OCI-LY7 (cell line): ENCODE data around the gene COL1A2. TPM values are rescaled to one million over a fixed set of nuclear protein-coding genes. Genes with fewer than 3 reads are reported as not detected.

ENCODE experiments used
- BruUV-seq: library from RNA; stranded (reverse); fragments of 400-500 nt; replicated peaks from 2 replicates; lab custom pipeline; 2021; lab: Mats Ljungman, UMichigan
- CTCF ChIA-PET: fragments of 300-600 bp; sonication (Branson Sonifier 250); formaldehyde crosslinking; loops from one replicate; lab custom pipeline; 2022; ENCODE audit warnings: antibody characterized with exemption; ENCODE audit not compliant: unreplicated experiment; lab: Charles Lee
- POLR2A ChIA-PET: fragments of 300-600 bp; sonication (Branson Sonifier 250); formaldehyde crosslinking; loops from one replicate; lab custom pipeline; 2022; ENCODE audit warnings: antibody characterized with exemption; lab: Charles Lee
- DNase-seq: peaks from one replicate; pipeline ENCODE4 v3.0.0-alpha.2; 2015; ENCODE audit warnings: low spot score
- H2AFZ ChIP-seq: fragments of 200-600 bp; sonication (generic), shearing (Covaris generic); 2 replicates; pipeline ENCODE4 v1.6.1; 2014; ENCODE audit warnings: mild to moderate bottlenecking, antibody characterized with exemption, low read length, moderate library complexity
- H3K27ac ChIP-seq: fragments of 200-600 bp; sonication (generic); 2 replicates; pipeline ENCODE4 v1.5.1; 2014; ENCODE audit warnings: mixed run types, low read depth, mild to moderate bottlenecking, moderate library complexity, low read length, inconsistent platforms; ENCODE audit not compliant: poor library complexity, severe bottlenecking
- H3K36me3 ChIP-seq: fragments of 200-600 bp; sonication (generic); 2 replicates; pipeline ENCODE4 v1.6.1; 2014; ENCODE audit warnings: mild to moderate bottlenecking, antibody characterized with exemption, low read length, moderate library complexity, mixed read lengths; ENCODE audit not compliant: insufficient read depth
- H3K4me1 ChIP-seq: fragments of 200-600 bp; sonication (generic); 2 replicates; pipeline ENCODE4 v1.5.1; 2014; ENCODE audit warnings: mild to moderate bottlenecking, low read length; ENCODE audit not compliant: insufficient read depth, poor library complexity, severe bottlenecking
- H3K4me2 ChIP-seq: fragments of 200-600 bp; sonication (generic); 2 replicates; pipeline ENCODE4 v1.6.1; 2014; ENCODE audit warnings: mild to moderate bottlenecking, low read length
- H3K4me3 ChIP-seq: fragments of 200-600 bp; sonication (generic); 2 replicates; pipeline ENCODE4 v1.5.1; 2014; ENCODE audit warnings: mild to moderate bottlenecking, low read depth, low read length; ENCODE audit not compliant: poor library complexity, severe bottlenecking
- H3K79me2 ChIP-seq: fragments of 200-600 bp; sonication (generic); 2 replicates; pipeline ENCODE4 v1.6.1; 2016; ENCODE audit warnings: low read depth, mild to moderate bottlenecking, low read length, moderate library complexity, mixed read lengths; ENCODE audit not compliant: insufficient read depth
- H3K9me2 ChIP-seq: fragments of 200-600 bp; sonication (generic); 2 replicates; pipeline ENCODE4 v1.6.1; 2016; ENCODE audit warnings: mild to moderate bottlenecking, low read length, mixed read lengths; ENCODE audit not compliant: insufficient read depth
- H3K9me3 ChIP-seq: fragments of 200-600 bp; sonication (generic); 2 replicates; pipeline ENCODE4 v1.6.1; 2014; ENCODE audit warnings: mild to moderate bottlenecking, mixed run types, low read length, mixed read lengths
- H4K20me1 ChIP-seq: fragments of 200-600 bp; sonication (generic); 2 replicates; pipeline ENCODE4 v1.6.1; 2014; ENCODE audit warnings: mild to moderate bottlenecking, antibody characterized with exemption, low read length, moderate library complexity, mixed read lengths; ENCODE audit not compliant: insufficient read depth
- CTCF ChIP-seq: fragments of 200-600 bp; sonication (generic); conservative IDR thresholded peaks from 2 replicates; pipeline ENCODE4 v1.5.1; 2014; ENCODE audit warnings: mild to moderate bottlenecking, antibody characterized with exemption, low read length, moderate library complexity, mixed read lengths
- EZH2phosphoT487 ChIP-seq: fragments of 200-600 bp; sonication (generic); IDR thresholded peaks from 2 replicates; pipeline ENCODE4 v1.6.1; 2018; ENCODE audit warnings: low read depth, borderline replicate concordance, mild to moderate bottlenecking, mixed run types, antibody characterized with exemption, low read length, moderate library complexity, mixed read lengths
- intact Hi-C: fragments of 100-400 bp; cut with micrococcal nuclease; formaldehyde crosslinking; loops from one replicate; pipeline ENCODE4 v1.10.0; 2022; ENCODE audit not compliant: unreplicated experiment
- total RNA-seq, 2 experiments: library from RNA; depleted of rRNA in 1 of 2; stranded (reverse); fragments of >200 nt in 1 of 2; shearing (Covaris generic) in 1 of 2; gene quantifications; 2 replicates each; pipeline ENCODE4 v1.2.3, GENCODE V29; 2014 to 2022

COL1A2 gene
- total RNA-seq, 2 experiments from 2014 or later: not detected

GRCh38 chr7:94396596-94396995, 1.9 kb downstream of the COL1A2 start:
- no peaks in the 10 kb centered on the region for H3K36me3 ChIP-seq
- no peak for DNase-seq
- H3K4me2 ChIP-seq: no peak overlapping the region
- no peaks in the 10 kb centered on the region for H3K9me3 ChIP-seq
- no peak overlapping the region for H3K27ac ChIP-seq
- H3K9me2 ChIP-seq: no peaks in the 10 kb centered on the region
- no peak overlapping the region for H2AFZ ChIP-seq
- TF ChIP-seq EZH2phosphoT487 (no peak), CTCF (no peak)
- no peaks in the 10 kb centered on the region for H3K4me1 ChIP-seq
- ChIA-PET CTCF (interaction anchor here (1.7 kb wide), 1 partner anchor 309 kb away, joined by 5 read pairs; no protein-coding TSS in a partner anchor), POLR2A (no interaction called here)
- H3K4me3 ChIP-seq: no peak overlapping the region
- intact Hi-C loops: loop anchor here (5.0 to 10.0 kb wide), 2 partner anchors 312 to 679 kb away; no protein-coding TSS in a partner anchor
- no TSS peak for BruUV-seq
- no peaks in the 10 kb centered on the region for H4K20me1 ChIP-seq
- no peaks in the 10 kb centered on the region for H3K79me2 ChIP-seq

GRCh38 chr7:94397722-94398121, 3.0 kb downstream of the COL1A2 start:
- Histone ChIP-seq H2AFZ (no peak overlapping the region), H3K4me1 (no peaks in the 10 kb centered on the region), H3K27ac (no peak overlapping the region), H3K9me2 (no peaks in the 10 kb centered on the region), H3K79me2 (no peaks in the 10 kb centered on the region), H3K4me3 (no peak overlapping the region), H4K20me1 (no peaks in the 10 kb centered on the region), H3K9me3 (no peaks in the 10 kb centered on the region), H3K36me3 (no peaks in the 10 kb centered on the region), H3K4me2 (no peak overlapping the region)
- no peak for DNase-seq
- CTCF ChIA-PET: no interaction called here
- intact Hi-C loops: loop anchor here (5.0 to 10.0 kb wide), 2 partner anchors 313 to 680 kb away; no protein-coding TSS in a partner anchor
- POLR2A ChIA-PET: interaction anchor here (0.6 kb wide), 1 partner anchor 14 kb away, joined by 3 read pairs; no protein-coding TSS in a partner anchor
- TF ChIP-seq EZH2phosphoT487 (no peak), CTCF (no peak)
- no TSS peak for BruUV-seq

GRCh38 chr7:94398841-94399240, 4.1 kb downstream of the COL1A2 start:
- H3K9me3 ChIP-seq: no peaks in the 10 kb centered on the region
- CTCF ChIA-PET: no interaction called here
- H3K4me2 ChIP-seq: no peak overlapping the region
- no peaks in the 10 kb centered on the region for H3K36me3 ChIP-seq
- no peak overlapping the region for H2AFZ ChIP-seq
- H4K20me1 ChIP-seq: no peaks in the 10 kb centered on the region
- TF ChIP-seq CTCF (no peak), EZH2phosphoT487 (no peak)
- H3K4me1 ChIP-seq: no peaks in the 10 kb centered on the region
- POLR2A ChIA-PET: no interaction called here
- no TSS peak for BruUV-seq
- no peak overlapping the region for H3K27ac ChIP-seq
- DNase-seq: no peak
- no peaks in the 10 kb centered on the region for H3K79me2 ChIP-seq
- intact Hi-C loops: loop anchor here (5.0 to 10.0 kb wide), 2 partner anchors 314 to 682 kb away; no protein-coding TSS in a partner anchor
- no peak overlapping the region for H3K4me3 ChIP-seq
- no peaks in the 10 kb centered on the region for H3K9me2 ChIP-seq
